Neural cell (in vitro differentiated cells): Measurements from ENCODE around the gene SLC7A6OS.

Experiments used
- EP300 ChIP-seq: fragments of 450-650 bp; conservative IDR thresholded peaks from 2 replicates; pipeline ENCODE4 v1.6.1; 2014; ENCODE audit warnings: antibody characterized with exemption, mild to moderate bottlenecking, moderate library complexity; ENCODE audit not compliant: poor library complexity, severe bottlenecking
- EZH2 ChIP-seq: fragments of 200-600, 300-800 bp; shearing (Covaris generic), sonication (generic); IDR thresholded peaks from 2 replicates; pipeline ENCODE4 v1.6.1; 2014; ENCODE audit warnings: antibody characterized with exemption, low read length, borderline replicate concordance, mild to moderate bottlenecking; ENCODE audit not compliant: insufficient read depth, poor library complexity, severe bottlenecking
- POLR2AphosphoS5 ChIP-seq: IDR thresholded peaks from 2 replicates; pipeline ENCODE4 v1.6.1; 2012
- RAD21 ChIP-seq: fragments of 450-650 bp; conservative IDR thresholded peaks from 2 replicates; pipeline ENCODE4 v1.6.1; 2014; ENCODE audit warnings: antibody characterized with exemption, mild to moderate bottlenecking, moderate library complexity
- TF ChIP-seq, protein P1 (sequence below): fragments of 450-650 bp; IDR thresholded peaks from 2 replicates; pipeline ENCODE4 v1.5.1; 2014; ENCODE audit warnings: antibody characterized with exemption, mild to moderate bottlenecking, moderate library complexity; ENCODE audit not compliant: poor library complexity, severe bottlenecking

DNA sequence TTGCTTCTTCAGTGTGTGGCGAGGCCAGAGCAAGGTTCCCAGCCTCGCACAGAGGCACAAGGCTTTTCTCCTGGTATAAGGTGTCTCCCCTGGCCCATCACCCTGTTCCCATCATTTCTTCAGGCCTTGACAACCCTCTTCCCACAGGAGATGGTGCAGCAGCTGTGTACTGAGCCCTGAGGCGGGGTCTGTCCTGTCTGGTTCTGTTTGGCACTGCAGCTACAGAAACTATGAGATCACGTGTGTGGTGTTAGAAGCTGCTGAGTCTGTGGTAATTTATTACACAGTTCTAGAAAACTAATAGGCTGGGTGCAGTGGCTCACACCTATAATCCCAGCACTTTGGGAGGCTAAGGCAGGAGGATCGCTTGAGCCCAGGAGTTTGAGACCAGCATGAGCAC, 58.4 kb downstream of the SLC7A6OS start:
- TF ChIP-seq EP300 (no peak), RAD21 (no peak), POLR2AphosphoS5 (no peak), EZH2 (no peak)
- TF ChIP-seq, protein P1, sequence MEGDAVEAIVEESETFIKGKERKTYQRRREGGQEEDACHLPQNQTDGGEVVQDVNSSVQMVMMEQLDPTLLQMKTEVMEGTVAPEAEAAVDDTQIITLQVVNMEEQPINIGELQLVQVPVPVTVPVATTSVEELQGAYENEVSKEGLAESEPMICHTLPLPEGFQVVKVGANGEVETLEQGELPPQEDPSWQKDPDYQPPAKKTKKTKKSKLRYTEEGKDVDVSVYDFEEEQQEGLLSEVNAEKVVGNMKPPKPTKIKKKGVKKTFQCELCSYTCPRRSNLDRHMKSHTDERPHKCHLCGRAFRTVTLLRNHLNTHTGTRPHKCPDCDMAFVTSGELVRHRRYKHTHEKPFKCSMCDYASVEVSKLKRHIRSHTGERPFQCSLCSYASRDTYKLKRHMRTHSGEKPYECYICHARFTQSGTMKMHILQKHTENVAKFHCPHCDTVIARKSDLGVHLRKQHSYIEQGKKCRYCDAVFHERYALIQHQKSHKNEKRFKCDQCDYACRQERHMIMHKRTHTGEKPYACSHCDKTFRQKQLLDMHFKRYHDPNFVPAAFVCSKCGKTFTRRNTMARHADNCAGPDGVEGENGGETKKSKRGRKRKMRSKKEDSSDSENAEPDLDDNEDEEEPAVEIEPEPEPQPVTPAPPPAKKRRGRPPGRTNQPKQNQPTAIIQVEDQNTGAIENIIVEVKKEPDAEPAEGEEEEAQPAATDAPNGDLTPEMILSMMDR, result no peak
